GM10847 (cell line): ENCODE data around the gene FOXR2.

Experiments used
- POLR2A ChIP-seq: IDR thresholded peaks from 2 replicates; pipeline ENCODE4 v1.6.1; 2011; ENCODE audit not compliant: insufficient read length; ENCODE audit errors: extremely low read depth

FOXR2 gene, protein sequence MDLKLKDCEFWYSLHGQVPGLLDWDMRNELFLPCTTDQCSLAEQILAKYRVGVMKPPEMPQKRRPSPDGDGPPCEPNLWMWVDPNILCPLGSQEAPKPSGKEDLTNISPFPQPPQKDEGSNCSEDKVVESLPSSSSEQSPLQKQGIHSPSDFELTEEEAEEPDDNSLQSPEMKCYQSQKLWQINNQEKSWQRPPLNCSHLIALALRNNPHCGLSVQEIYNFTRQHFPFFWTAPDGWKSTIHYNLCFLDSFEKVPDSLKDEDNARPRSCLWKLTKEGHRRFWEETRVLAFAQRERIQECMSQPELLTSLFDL

DNA sequence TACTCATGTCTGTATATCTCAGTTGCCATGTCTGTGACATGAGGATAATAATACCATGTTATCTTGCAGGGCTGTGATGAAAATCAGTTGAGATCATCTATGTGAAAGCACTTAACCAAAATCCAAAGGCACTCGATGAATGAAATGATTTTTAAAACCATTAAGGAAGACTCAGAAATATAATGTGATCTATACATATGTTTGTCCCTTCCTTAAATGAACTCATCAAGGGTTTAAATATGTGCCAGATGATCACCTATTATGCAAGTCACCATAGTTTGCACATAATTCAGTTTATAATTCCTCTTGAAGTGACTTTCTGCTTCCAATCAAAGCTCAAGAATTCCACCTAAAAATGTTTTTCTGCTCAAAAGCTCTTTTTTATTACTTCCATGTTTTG lies at the start of gene FOXR2:
FOXR2 (plus strand) TSS at position 301 of the 400 bp plus-strand sequence. CDS start 312 bp downstream, outside the sequence.
- TF ChIP-seq POLR2A: no peak

DNA sequence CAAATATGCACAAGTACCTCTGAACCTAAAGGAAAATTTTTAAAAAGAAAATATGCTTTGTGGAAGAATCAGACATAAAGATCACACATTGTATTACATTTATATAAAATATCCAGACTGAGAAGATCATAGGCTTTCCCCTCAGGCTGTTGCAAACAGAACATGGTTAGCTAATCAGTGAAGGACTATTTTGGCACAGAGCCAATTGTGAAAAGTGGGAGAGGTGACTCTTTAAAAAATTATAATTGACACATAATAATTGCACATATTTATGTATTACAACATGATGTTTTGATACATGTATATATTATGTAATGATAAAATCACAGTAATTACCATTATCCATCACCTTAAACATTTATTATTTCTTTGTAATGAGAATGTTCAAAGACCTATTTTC lies 44.1 kb upstream of the FOXR2 start:
- TF ChIP-seq POLR2A: no peak

DNA sequence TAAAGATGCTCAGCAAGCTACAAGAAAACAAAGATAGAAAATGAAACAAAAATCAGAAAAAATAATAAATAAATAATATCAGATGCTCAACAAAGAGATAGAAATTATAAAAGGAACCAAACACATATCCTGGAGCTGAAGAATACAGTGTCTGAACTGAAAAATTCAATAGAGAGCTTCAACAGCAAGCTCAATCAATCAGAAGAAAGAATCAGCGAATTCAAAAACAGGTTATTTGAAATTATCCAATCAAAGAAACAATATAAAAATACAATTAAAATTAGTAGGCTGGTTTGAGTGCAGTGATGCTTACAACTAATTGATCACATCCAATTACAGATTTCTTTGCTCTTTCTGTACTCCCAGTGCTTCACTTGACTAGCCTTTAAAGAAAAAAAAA lies 40.8 kb upstream of the FOXR2 start:
- no peak for TF ChIP-seq POLR2A

DNA sequence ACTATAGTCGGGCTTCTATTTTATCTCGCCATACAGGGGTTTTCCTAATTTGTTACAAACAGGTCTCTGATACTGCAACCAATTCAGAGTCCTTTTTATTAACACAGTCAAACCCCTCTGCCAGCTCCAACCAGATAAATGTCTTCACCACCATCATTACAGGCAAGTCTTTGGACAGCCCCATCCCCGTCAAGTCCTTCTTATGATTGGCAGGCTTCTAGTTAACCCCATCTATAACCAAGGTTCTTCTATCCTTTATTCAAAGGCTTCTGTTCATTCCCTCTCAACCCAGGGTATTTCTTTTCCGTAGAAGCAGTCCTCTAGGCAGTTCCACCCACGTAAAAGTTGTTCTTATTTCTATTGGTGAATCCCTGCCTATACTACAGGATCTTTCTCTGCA lies 29.9 kb upstream of the FOXR2 start:
- no peak for TF ChIP-seq POLR2A

DNA sequence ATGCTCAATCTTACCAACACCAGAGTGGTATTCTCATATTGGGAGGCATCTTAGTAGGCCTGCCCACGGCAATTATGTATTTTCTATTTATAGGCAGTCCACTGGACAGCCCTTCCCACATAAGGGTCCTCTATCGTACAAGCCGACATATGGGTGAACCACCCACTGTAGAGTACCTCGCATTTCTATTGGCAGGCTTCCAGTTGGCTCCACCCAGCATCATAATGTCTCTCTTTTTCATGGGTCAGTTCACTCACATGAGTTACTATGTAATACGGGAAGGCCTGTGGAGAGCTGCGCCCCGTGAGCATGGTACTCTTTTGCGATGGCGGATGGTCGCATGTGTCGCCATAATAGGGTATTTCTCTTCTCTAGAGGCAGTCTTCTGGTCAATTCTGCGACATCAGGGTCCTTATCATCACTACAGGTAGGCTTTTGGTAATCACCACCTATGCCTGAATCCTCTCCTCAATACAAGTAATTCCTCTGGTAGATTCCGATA lies 29.4 kb upstream of the FOXR2 start:
- no peak for TF ChIP-seq POLR2A

DNA sequence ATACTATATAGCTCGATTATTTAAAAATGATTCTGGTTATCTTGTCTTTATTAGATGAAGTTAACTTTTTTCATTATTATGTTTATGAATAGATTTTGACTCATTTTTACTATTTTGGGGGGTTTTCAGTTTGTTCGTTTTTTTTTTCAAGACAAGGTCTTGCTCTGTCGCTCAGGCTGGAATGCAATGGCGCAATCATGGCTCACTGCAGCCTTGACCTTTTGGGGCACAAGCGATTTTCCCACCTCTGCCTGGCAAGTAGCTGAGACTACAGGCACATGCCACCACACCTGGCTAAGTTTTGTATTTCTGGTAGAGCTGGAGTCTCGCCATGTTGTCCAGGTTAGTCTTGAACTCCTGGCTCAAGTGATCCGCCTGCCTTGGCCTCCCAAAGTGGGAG lies 24.9 kb upstream of the FOXR2 start:
- no peak for TF ChIP-seq POLR2A

DNA sequence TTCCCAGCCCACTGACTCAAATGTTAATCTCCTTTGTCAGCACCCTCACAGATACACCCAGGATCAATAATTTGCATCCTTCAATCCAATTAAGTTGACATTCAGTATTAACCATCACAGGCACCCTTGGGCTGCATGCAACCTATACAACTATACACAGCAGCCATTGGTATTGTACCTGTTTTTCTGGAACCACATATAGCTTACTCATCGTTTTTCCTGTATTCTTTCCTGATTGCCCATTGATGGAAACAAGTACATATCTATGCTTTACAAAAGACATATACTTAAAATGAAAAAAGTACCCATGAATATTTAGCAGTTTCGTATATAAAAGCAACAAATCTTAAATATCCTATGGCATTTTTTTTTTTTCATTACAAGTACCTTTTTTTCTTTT lies 3.7 kb upstream of the FOXR2 start:
- no peak for TF ChIP-seq POLR2A

DNA sequence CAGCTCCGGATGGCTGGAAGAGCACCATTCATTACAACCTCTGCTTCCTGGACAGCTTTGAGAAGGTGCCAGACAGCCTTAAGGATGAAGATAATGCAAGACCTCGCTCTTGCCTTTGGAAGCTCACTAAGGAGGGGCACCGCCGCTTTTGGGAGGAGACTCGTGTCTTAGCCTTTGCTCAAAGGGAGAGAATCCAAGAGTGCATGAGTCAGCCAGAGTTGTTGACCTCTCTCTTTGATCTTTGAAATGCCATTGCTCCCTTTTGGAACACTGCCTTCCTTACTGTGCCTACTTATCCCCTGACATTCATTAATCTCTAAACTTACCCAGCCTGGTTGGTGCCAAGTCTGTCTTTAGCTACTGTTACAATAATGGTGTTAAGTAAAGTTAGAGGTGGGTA lies 1.2 kb downstream of the FOXR2 start:
- TF ChIP-seq POLR2A: no peak

DNA sequence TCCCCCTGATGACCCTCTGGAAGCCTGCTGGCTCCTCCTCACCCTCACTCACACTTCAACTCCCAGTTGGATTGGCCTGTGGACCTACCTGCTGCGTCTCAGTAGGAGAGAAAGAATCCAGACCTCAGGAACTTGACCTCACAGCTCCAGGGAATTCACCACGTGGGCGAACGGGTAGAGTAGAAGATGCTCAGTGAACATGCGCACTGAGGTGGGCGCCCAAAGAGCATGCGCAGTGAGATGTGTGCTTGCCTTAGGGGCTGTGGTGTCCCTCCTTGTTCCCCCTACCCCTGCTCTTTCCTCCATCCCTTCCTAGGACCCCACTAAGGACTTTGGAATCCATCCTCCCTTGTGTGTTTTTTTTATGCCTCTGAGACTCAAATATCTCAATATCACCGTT lies 12.9 kb downstream of the FOXR2 start:
- TF ChIP-seq POLR2A: no peak

DNA sequence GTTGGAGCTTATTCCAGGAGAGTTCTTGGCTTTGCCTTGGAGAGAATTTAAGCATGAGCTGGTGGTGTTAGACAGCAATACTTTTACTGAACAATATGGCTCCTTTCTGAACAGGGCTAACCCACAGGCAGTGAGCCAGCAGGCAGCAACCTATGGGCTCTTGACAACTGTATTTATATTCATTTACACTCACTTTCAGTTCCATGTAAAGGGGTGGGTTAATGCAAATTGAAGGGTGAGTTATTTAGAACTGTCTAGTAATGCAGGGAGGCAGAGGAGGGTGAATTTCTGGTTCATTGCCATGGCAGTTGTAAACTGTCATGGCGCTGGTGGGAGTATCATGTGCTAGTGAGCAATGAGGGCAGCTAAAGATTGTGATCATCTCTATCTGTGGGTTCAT lies 15.7 kb downstream of the FOXR2 start:
- no peak for TF ChIP-seq POLR2A

DNA sequence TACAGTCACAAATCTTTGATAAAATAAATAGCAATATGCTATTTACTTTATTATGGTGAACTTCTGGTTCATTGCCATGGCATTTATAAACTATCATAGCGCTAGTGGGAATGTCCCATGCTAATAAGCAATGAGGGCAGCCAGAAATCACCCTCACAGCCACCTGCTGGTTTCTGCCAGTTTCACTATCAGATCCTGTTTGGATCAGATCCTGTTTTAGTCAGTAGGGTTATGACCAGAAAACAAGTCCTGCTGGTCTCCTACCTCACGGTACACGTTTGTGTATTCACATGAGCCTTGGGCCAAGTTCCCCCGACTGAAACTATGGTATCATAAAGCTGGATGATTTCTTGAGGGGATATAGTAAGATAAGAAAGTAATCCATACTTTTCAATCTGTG lies 17.7 kb downstream of the FOXR2 start:
- TF ChIP-seq POLR2A: no peak

DNA sequence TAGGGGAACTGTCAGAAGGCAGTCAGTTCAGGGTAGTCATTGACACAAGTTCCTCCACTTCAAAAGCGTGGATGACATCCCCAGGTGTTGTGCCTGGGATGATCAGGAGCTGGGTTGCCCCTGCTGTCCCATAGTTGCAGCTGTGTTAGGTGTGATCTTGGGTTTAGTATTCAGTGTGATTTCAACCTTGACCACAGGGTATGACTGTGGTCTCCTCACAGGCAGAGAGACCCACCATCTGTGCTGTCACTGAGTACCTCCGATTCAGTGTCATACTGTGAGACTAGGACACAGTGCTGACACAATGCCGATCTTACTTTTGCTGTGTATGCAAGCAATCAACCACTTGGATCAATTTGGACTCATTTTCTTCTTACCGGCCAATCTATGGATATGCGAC lies 25.2 kb downstream of the FOXR2 start:
- TF ChIP-seq POLR2A: no peak

DNA sequence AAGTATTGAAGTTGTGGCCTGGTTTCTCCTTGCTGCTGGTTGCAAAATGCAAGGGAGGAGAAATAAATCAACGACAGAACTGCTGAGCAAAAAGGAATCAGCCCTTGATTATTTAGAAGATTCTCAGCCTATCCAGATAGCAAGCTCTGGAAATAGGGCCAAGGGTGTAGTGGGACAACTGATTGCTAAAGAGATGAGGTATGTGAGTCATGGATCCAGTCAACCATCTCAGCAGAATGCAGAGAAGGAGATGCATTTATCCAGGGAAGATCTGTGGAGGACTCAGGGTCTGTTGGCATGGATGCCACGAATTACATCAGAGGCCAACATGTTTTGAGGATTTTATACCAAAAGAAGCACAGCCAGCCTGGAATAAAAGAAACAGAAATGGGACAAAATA lies 36.7 kb downstream of the FOXR2 start:
- TF ChIP-seq POLR2A: no peak

DNA sequence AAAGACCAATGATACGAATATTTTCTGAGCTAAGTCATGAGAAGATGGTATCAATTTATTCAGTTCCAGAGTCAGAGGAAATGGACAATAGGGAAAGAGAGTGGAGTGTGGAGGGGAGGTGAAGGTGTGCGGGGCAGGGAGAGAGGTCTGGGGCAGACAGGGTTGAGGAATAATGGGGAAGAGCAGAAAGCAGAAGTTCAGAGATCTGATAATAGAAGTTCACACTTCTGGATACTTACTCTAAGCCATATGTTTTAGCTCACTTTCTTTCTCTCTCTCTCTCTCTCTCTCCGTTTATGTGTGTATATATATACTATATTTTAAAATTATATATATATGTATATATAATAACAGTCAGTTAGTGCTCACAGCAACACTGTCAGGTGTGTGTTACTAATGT lies 40.4 kb downstream of the FOXR2 start:
- no peak for TF ChIP-seq POLR2A

DNA sequence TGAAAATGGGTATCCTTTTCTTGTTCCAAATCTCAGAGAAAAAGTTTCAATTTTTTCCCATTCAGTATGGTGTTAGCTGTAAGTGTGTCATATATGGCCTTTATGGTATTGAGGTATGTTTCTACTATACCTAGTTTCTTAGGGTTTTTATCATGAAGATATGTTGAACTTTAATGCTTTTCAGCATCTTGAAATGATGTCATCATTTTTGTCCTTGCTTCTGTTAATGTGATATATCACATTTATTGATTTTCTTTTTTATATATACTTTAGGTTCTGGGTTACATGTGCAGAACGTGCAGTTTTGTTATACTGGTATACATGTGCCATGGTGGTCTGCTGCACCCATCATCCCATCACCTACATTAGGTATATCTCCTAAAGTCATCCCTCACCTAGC lies 44.9 kb downstream of the FOXR2 start:
- no peak for TF ChIP-seq POLR2A
